ENCODE data around the gene KDM8. TPM values are rescaled to one million over a fixed set of nuclear protein-coding genes. Genes with fewer than 3 reads are reported as not detected.
A peak's percentile ranks its signal among the peaks of the same experiment; 100 is the strongest.

Gene KDM8
- total RNA-seq, 1 experiment from 2014 or later, result 10.9 TPM

DNA sequence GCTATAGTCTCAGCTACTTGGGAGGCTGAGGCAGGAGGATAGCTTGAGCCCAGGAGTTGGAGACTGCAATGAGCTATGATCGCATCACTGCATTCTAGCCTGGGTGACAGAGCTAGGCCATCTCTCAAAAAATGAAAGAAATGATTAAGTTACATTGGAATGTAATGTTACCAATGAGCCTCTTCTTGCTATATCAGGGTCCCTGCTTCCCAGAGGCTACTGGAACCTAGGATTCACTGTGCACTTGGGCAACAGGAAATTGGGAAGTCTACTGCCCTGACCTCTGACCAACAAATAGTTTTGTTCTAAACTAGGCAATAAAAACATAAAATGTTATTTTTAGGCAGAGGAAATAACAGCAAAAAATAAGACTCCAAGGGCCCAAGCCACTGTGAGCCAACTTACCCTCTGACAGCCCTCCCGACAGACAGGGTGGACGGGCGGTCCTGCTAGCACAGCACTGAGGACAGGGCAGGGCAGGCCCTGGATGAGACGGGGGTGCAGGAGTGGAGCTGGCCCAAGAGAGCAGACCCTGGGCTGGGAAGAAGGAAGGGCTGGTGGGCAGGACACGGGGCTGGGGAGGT, 37.7 kb downstream of the KDM8 start:
- ATAC-seq (no peak), DNase-seq (ENCODE audit: low spot score) (no peak)
- H3K36me3 Mint-ChIP-seq, result no peaks in the 10 kb centered on the region
- ChIA-PET POLR2A (no interaction called here), CTCF (interaction anchor here (3.5 kb wide), 1 partner anchor 127 kb away, joined by 22 read pairs; no protein-coding TSS in a partner anchor)
- TF ChIP-seq ESRRA (CRISPR knock-in tag; IDR thresholded peaks at IDR 0.05; ENCODE audit: borderline replicate concordance) (no peak), CBFB (CRISPR knock-in tag; IDR thresholded peaks at IDR 0.05; ENCODE audit: low read depth) (no peak)
- TF ChIP-seq, protein P1, sequence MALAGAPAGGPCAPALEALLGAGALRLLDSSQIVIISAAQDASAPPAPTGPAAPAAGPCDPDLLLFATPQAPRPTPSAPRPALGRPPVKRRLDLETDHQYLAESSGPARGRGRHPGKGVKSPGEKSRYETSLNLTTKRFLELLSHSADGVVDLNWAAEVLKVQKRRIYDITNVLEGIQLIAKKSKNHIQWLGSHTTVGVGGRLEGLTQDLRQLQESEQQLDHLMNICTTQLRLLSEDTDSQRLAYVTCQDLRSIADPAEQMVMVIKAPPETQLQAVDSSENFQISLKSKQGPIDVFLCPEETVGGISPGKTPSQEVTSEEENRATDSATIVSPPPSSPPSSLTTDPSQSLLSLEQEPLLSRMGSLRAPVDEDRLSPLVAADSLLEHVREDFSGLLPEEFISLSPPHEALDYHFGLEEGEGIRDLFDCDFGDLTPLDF (CRISPR knock-in tag; IDR thresholded peaks at IDR 0.05), result no peak
- TF ChIP-seq, protein P2, sequence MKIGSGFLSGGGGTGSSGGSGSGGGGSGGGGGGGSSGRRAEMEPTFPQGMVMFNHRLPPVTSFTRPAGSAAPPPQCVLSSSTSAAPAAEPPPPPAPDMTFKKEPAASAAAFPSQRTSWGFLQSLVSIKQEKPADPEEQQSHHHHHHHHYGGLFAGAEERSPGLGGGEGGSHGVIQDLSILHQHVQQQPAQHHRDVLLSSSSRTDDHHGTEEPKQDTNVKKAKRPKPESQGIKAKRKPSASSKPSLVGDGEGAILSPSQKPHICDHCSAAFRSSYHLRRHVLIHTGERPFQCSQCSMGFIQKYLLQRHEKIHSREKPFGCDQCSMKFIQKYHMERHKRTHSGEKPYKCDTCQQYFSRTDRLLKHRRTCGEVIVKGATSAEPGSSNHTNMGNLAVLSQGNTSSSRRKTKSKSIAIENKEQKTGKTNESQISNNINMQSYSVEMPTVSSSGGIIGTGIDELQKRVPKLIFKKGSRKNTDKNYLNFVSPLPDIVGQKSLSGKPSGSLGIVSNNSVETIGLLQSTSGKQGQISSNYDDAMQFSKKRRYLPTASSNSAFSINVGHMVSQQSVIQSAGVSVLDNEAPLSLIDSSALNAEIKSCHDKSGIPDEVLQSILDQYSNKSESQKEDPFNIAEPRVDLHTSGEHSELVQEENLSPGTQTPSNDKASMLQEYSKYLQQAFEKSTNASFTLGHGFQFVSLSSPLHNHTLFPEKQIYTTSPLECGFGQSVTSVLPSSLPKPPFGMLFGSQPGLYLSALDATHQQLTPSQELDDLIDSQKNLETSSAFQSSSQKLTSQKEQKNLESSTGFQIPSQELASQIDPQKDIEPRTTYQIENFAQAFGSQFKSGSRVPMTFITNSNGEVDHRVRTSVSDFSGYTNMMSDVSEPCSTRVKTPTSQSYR (CRISPR knock-in tag; IDR thresholded peaks at IDR 0.05), result no peak
- H3K4me3 Mint-ChIP-seq, result no peak overlapping the region
- H3K27ac Mint-ChIP-seq, result no peak overlapping the region
- no peaks in the 10 kb centered on the region for H3K9me3 Mint-ChIP-seq
- H3K4me1 Mint-ChIP-seq, result peaks cover 39% of the 10 kb centered on the region
- H3K27me3 Mint-ChIP-seq (ENCODE audit: low read depth), result no peaks in the 10 kb centered on the region

DNA sequence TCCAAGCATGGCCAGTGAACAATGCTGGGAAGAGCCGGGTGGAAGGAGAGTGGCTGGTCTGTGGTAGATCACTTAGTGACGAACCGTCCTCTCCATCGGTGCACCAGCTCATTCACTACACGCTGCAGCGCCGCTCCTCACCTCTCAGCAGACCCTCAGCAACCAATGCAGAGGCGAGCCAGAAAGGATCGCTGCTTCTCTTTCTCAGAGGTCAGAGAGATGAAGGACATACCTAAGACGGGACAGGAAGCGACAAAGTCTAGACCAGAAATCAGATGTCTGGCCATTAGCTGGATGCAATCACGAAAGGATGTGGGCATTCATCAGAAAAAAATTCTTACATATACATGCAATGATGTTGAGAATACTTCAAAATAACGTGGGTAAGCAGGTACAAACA, 38.3 kb downstream of the KDM8 start:
- Mint-ChIP-seq H3K27me3 (ENCODE audit: low read depth) (no peaks in the 10 kb centered on the region), H3K27ac (peak overlapping the region; percentile 57; the same call in 1 of the 2 replicates), H3K36me3 (no peaks in the 10 kb centered on the region), H3K4me1 (peaks cover 38% of the 10 kb centered on the region), H3K4me3 (no peak overlapping the region), H3K9me3 (no peaks in the 10 kb centered on the region)
- CTCF ChIA-PET, result interaction anchor here (1.6 to 3.5 kb wide), 2 partner anchors 61 to 126 kb away, joined by 5 to 22 read pairs; no protein-coding TSS in a partner anchor
- ATAC-seq (no peak), DNase-seq (ENCODE audit: low spot score) (no peak)
- no peak for TF ChIP-seq NR1H2 (CRISPR knock-in tag; IDR thresholded peaks at IDR 0.05)
- TF ChIP-seq, protein P3, sequence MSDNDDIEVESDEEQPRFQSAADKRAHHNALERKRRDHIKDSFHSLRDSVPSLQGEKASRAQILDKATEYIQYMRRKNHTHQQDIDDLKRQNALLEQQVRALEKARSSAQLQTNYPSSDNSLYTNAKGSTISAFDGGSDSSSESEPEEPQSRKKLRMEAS (CRISPR knock-in tag; IDR thresholded peaks at IDR 0.05), result no peak
- TF ChIP-seq, protein P4, sequence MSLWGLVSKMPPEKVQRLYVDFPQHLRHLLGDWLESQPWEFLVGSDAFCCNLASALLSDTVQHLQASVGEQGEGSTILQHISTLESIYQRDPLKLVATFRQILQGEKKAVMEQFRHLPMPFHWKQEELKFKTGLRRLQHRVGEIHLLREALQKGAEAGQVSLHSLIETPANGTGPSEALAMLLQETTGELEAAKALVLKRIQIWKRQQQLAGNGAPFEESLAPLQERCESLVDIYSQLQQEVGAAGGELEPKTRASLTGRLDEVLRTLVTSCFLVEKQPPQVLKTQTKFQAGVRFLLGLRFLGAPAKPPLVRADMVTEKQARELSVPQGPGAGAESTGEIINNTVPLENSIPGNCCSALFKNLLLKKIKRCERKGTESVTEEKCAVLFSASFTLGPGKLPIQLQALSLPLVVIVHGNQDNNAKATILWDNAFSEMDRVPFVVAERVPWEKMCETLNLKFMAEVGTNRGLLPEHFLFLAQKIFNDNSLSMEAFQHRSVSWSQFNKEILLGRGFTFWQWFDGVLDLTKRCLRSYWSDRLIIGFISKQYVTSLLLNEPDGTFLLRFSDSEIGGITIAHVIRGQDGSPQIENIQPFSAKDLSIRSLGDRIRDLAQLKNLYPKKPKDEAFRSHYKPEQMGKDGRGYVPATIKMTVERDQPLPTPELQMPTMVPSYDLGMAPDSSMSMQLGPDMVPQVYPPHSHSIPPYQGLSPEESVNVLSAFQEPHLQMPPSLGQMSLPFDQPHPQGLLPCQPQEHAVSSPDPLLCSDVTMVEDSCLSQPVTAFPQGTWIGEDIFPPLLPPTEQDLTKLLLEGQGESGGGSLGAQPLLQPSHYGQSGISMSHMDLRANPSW (CRISPR knock-in tag; conservative IDR thresholded peaks at IDR 0.05; ENCODE audit: low read depth), result no peak
- POLR2A ChIA-PET, result no interaction called here

DNA sequence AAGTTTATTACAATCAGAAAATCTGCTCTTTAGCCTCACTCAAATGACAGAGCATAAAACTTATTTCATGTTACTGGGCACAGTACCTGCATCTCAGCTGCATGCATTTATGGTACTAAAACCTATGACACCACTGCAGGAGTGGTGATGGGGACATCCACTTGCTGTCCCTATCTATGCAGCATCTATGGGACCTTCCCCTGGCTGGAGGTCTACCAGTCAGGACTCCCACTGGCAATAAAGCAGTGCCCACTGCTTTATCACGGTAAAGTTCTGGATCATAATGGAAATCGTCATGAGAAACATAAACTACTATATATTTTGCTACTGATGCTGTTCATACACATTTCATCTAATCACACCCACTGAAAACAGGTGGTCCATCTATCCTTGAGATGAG, 39.1 kb downstream of the KDM8 start:
- CTCF ChIA-PET, result interaction anchor here (0.9 to 3.5 kb wide), 5 partner anchors 8 to 132 kb away, joined by 4 to 22 read pairs (median 5); no protein-coding TSS in a partner anchor
- TF ChIP-seq, protein P5, sequence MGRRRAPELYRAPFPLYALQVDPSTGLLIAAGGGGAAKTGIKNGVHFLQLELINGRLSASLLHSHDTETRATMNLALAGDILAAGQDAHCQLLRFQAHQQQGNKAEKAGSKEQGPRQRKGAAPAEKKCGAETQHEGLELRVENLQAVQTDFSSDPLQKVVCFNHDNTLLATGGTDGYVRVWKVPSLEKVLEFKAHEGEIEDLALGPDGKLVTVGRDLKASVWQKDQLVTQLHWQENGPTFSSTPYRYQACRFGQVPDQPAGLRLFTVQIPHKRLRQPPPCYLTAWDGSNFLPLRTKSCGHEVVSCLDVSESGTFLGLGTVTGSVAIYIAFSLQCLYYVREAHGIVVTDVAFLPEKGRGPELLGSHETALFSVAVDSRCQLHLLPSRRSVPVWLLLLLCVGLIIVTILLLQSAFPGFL (CRISPR knock-in tag; IDR thresholded peaks at IDR 0.05; ENCODE audit: borderline replicate concordance), result no peak
- TF ChIP-seq, protein P3 (CRISPR knock-in tag; IDR thresholded peaks at IDR 0.05), result no peak
- TF ChIP-seq SMAD3 (CRISPR knock-in tag; IDR thresholded peaks at IDR 0.05; ENCODE audit: borderline replicate concordance) (no peak), ESRRA (CRISPR knock-in tag; IDR thresholded peaks at IDR 0.05; ENCODE audit: borderline replicate concordance) (no peak), CREB1 (CRISPR knock-in tag; IDR thresholded peaks at IDR 0.05) (no peak), NR2C2 (CRISPR knock-in tag; IDR thresholded peaks at IDR 0.05) (no peak), CREM (CRISPR knock-in tag; IDR thresholded peaks at IDR 0.05) (no peak)
- TF ChIP-seq, protein P6, sequence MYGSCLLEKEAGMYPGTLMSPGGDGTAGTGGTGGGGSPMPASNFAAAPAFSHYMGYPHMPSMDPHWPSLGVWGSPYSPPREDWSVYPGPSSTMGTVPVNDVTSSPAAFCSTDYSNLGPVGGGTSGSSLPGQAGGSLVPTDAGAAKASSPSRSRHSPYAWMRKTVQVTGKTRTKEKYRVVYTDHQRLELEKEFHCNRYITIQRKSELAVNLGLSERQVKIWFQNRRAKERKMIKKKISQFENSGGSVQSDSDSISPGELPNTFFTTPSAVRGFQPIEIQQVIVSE (CRISPR knock-in tag; IDR thresholded peaks at IDR 0.05; ENCODE audit: borderline replicate concordance), result no peak
- TF ChIP-seq, protein P2 (CRISPR knock-in tag; IDR thresholded peaks at IDR 0.05), result no peak

More for the DNA sequence above, 39.1 kb downstream of the KDM8 start:
- DNase-seq (ENCODE audit: low spot score), result no peak
- peaks cover 31% of the 10 kb centered on the region for H3K4me1 Mint-ChIP-seq
- H3K27ac Mint-ChIP-seq, result no peak overlapping the region
- POLR2A ChIA-PET, result no interaction called here
- no peaks in the 10 kb centered on the region for H3K36me3 Mint-ChIP-seq
- no peaks in the 10 kb centered on the region for H3K27me3 Mint-ChIP-seq (ENCODE audit: low read depth)
- H3K4me3 Mint-ChIP-seq, result no peak overlapping the region
- ATAC-seq, result no peak
- H3K9me3 Mint-ChIP-seq, result no peaks in the 10 kb centered on the region
